GM12892 (cell line): ENCODE data around the gene MVB12A.

ENCODE experiments used
- POLR2A ChIP-seq: IDR thresholded peaks from 2 replicates; pipeline ENCODE4 v1.6.1; 2011; ENCODE audit warnings: low read depth, low read length, control low read depth
- TAF1 ChIP-seq: IDR thresholded peaks from 2 replicates; pipeline ENCODE4 v1.6.1; 2011; ENCODE audit warnings: low read depth, mild to moderate bottlenecking, control low read depth, low read length, borderline replicate concordance

DNA sequence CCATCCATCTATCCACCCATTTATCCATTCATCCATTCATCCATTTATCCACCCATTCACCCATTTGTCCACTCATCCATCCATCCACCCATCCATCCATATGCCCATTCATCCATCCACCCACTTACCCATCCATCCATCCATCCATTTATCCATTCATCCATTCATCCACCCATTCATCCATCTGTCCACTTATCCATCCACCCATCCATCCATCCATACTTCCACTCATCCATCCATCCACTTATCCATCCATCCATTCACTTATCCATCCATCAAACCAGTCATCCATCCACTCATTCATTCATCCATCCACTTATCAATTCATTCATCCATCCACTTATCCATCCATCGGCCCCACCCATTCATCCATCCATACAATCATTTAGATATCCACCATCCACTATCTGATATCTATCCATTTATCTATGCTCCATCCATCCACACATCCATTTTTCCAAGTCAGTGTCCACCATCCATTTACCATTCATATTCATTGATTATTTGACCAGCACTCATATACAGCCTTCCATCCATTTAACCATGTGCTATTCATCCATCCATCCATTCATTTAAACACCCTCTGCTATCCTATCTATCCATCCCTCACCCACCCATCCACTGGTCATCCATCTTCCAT is 25.8 kb downstream of the MVB12A start:
- no peak for TF ChIP-seq POLR2A
- TF ChIP-seq TAF1, result no peak
